CD4-positive, alpha-beta T cell treated with Interleukin-15 for 4 hours (primary cell): Measurements from ENCODE around the gene HOXC11.

Experiments
- DNase-seq: peaks from one replicate; pipeline ENCODE4 v3.0.0-alpha.2; 2020; ENCODE audit warnings: low spot score

Gene HOXC11

GRCh38 chr12:53972722-53973235, at the start of gene HOXC11:
TSS of gene HOXC11 (plus strand) at chr12:53973126. CDS start at chr12:53973242, 116 bp downstream.
- DNase-seq = no peak

- no peak for DNase-seq
Observed at GRCh38 chr12:53924521-53925405, 48.2 kb upstream of the HOXC11 start.

DNA sequence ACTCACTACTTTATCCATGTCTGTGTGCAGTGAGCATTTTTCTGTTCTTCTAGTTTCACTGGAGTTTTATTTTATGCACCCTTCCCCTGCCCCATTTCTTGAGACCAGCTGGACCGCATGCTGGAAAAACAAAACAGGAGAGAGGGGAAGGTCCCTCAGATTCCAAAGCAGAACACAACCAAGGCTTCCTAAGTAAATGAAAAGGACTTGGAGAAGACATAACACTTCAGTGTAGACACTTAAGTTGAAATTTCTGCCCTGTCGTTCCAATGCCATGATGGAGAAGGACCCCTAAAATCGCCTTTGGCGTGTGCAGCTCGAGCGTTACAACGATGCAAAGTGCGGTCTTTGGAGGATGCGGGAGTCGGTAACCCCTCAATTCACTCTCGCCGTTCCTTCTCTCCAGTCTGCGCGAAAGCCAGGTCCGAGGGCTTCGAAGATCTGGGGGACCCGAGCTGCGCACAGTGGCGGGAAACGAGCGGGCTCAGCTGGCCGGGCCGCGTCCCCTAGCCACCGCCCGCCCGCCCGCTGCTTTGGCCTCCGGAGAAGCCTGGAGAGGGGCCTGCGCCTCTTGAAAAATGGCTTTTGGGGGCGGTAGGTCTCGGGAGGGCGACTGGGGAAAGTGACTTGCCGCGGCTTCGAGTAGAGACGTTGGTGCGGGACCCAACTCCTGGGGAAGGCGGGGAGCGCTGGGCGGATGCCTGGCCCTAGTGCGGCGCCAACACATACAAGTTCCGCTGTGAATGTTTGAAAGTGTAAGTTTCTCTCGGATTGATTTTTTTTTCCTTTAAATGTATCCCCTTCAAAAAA, 45.5 kb upstream of the HOXC11 start:
- no peak for DNase-seq

GRCh38 chr12:53928054-53928835, 44.7 kb upstream of the HOXC11 start:
- DNase-seq = no peak

- DNase-seq = no peak
Observed at GRCh38 chr12:53929527-53929926, 43.4 kb upstream of the HOXC11 start.

GRCh38 chr12:53930591-53931255, 42.2 kb upstream of the HOXC11 start:
- DNase-seq = no peak

GRCh38 chr12:53931844-53932581, 40.9 kb upstream of the HOXC11 start:
- DNase-seq = no peak

DNA sequence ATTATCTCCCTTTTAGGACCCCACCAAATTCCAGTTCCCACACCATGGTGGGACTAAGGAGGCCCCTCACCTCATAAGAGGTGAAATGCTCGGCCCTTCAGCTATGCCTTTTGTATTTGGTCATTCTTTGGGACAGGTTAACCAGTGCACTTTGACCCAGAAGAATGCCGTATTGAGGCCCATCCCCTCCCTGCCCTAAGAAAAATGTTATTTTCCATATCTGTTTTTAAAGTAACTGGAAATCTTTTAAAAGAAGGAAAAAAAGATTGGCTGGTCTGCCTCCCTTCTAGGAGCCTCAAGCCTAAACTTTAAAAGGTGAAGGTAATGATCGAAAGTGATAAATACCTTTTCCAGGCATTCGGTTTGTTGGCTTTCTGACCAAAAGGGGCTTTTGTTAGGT, 40.0 kb upstream of the HOXC11 start:
- DNase-seq = no peak

DNA sequence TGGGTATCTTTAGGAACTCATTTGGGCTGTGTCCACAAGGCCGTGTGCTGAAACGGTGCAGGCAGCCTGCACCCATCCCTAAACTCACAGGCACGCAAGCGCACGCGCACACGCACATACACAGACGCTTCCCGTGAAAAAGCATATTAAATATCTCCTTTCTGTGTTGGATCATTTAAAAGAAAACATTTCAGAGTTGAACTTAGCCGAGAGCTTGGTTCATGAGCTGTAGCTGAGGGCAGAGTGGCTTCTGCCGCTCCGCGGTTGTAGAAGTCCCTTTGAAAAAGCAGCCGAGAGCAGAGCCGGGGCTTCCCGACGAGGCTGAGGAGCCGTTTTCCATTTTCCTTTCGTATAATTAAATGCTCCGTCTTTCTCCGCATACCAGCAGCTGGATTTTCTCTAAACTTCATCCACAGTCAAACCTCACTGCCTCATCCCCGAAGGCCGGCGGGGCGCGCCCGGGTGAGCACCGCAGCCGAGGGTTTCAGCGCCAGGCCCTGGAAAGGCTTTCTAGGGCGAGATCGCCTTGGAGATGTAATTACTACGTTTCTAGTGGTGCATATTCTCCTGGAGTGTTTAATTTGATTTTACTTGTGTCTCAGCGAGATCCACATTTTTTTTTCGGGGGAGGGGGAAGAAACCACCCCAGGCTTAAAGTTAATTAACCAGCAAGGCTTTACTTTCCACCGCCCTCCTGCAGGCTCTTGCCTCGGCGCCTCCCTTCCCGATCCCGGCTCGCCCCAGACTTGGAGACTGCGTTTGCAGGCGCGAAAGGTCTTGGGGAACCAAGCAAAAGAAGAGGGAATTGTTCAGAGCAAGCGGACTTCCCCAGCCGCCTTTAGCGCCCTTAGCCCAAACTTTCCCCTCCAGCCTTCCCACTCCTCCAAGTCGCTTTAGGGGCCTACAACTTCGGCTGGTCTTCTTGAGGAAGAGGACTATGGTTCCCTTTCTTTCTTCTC, 37.3 kb upstream of the HOXC11 start:
- no peak for DNase-seq

DNA sequence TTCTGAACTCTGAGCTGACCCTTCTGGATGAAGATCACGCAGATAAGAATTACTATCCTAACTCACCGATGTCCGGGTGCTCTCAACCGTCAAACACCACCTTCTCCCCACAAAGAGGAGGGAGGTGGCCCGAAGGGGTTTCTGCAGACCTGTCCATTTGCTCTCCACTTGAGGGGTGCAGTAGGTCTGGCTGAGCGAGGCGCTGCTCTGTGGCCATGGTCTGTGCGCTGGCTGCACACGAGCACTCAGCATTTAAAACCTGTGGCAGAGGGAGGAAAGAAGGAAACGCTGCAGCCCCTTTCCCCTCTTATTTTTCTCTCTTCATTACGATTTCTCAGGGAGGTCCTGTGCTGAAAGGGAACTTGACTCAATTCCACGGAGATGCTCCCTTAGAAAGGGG, 35.8 kb upstream of the HOXC11 start:
- no peak for DNase-seq

GRCh38 chr12:53937596-53938325, 35.2 kb upstream of the HOXC11 start:
- no peak for DNase-seq

- no peak for DNase-seq
Observed at GRCh38 chr12:53938326-53939140, 34.4 kb upstream of the HOXC11 start, which contains the start of gene HOXC13. TSS of gene HOXC13 (plus strand) at chr12:53938831. CDS start at chr12:53938907, 76 bp downstream.

- DNase-seq = no peak
Observed at GRCh38 chr12:53939141-53940108, 33.5 kb upstream of the HOXC11 start.

- no peak for DNase-seq
Observed at GRCh38 chr12:53940443-53941014, 32.4 kb upstream of the HOXC11 start.

DNA sequence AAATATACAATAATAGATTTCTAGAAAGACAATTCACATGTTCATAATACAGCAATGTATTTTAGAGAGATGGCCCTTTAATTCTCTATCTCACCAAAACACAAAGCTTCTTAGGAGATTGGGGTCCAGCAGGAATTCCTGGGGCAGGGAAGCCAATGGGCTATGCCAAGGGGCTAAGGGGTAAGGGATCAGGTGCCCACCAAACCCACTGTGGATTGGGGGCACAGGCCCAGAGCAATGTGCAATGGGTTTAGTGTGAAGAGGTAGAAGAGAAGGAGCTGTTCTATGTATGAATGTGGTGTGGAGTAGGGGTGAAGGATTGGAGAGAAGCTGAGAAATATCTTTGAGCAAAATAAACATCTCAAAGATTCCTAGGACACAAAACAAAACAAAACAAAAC, 31.7 kb upstream of the HOXC11 start:
- DNase-seq = no peak

- no peak for DNase-seq
Observed at GRCh38 chr12:53941750-53942149, 31.2 kb upstream of the HOXC11 start.
